Kidney glomerular epithelial cell (primary cell): Measurements from ENCODE around the gene SMARCA1.

Experiments
- DNase-seq: peaks from one replicate; lab custom pipeline; 2025; lab: John Stamatoyannopoulos, UW

The SMARCA1 gene

DNA sequence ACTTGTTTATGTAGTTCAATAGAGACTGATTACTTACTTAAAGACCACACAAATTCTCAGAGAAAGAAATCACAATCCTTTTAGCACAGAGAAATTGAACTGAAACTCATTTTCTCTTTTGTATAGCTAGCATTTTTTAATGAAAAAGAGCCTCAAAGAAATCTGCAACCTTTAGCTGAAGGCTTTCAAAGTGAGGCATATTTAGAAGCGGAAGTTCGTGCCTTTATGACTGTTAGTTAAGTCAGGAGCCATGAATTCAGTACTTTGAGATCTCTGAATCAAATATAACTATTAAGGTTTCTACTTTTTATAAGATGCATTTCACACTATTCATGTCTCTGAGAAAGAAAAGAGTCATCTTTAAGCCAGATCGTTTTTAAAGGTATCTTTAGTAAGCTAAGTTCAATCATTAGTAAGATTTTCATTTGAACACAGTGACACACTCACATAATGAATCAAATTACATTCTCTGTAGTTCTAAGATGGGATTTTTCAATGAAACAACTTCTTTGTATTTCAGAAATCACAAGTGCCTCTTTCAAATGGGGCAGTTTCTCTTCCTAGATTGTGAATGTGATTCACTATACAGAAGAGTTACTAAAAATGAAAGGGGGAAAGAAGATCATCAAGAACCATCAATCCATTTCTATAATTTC is 61.4 kb downstream of the SMARCA1 start:
- no peak for DNase-seq

DNA sequence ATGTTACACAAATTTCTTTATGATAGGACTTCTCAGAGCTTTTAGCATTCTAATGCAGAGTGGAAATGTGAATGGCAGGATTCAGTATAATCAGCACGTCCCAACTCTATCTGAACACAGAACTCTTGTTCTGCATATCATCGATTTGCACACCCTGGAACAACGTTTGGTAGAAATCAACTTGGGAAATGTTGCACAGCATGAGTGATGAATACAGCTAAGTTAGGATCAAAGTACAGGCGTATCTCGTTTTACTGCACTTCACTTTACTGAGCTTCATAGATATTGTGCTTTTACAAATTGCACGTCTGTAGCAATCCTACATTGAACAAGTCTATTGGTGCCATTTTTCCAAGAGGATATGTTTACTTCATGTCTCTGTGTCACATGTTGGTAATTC is 70.8 kb downstream of the SMARCA1 start:
- DNase-seq: no peak

DNA sequence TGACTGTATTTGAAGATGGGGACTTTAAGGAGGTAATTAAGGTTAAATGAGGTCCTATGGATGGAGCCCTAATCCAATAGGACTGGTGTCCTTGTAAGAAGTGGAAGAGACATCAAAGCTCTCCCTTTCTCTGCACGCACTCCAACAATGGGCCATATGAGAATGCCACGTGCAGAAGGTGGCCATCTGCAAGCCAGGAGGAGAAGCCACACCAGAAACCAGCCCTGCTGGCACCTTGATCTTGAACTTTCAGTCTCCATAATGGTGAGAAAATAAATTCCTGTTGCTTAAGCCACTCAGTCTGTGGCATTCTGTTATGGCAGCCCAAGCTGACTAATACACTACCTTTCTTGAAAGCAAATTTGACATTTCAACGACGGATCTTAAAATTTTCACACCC is 73.2 kb downstream of the SMARCA1 start:
- no peak for DNase-seq

DNA sequence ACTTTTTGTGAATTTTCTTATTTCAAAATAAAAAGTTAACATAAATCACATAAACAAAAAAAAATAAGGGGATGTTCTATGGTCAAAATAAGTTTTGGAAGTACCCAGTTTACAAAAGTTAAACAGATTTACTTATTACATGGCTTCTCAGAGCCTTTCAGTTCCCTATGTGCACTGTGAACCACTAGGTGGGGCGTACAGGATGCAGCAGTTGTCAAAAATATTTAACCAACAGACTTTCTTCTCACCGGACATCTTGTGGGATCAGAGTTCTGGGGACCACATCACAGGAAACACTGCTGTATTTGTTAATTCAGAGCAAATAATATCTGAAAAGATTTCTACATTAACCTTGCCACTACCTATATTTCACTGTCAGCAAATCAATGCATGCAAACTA is 74.1 kb downstream of the SMARCA1 start:
- DNase-seq: no peak

DNA sequence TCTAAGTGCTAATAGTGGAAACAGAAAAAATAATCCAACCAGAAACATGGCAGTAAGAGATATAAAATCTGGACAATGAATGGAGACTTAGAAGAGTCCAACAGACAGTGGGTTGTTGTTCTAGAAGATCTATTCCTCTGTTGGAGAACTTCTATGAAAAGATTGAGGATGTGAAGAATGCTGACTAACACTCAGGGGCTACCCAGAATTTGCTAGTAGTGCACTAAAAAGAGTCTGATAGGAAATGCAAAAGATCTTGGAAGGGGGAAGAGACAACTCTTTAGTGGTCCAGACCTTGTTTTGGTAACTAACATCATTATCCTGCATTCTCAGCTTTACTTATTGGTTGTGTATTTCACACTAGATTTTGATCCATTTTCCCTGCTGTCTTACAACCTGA is 77.9 kb downstream of the SMARCA1 start:
- no peak for DNase-seq

- no peak for DNase-seq
Observed at GRCh38 chrX:129433945-129434344, 89.3 kb downstream of the SMARCA1 start.

DNA sequence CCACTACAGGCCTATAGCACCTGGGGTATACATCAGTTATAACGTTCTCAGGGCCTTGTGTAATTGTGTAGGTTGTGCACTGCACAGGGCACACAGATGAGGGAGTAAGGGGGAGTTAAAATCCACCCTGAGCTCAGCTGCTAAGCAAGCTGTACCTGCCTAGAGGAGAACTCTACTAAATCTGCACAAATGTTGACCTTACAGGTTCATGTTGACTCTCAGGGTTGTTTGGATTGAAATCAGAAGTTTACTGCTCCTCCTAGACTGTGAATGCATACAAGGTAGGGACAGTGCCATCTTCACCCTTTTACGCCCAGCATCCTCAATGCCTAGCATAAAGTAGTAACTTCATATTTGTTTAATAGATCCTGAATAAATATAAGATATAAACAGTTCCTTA is 89.8 kb downstream of the SMARCA1 start:
- DNase-seq: no peak

DNA sequence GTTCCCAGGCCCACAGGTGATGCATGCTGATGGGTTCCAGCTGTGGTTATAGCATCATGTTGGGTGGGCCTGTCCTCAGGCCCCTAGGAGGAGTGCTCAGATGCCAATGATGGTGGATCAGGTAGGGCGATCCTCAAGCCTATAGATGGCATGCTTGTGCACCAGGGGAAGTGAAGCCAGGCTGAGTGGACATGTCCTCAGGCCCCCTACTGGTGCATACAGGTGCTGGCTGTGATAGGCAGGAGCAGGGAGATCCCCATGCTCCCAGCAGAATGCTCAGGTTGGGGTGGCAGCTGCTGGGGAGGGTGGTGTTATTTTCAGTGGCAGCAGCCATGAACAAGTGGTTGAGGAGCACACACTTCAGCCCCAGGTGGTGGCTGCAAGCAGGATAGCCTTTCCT is 96.0 kb downstream of the SMARCA1 start:
- no peak for DNase-seq

DNA sequence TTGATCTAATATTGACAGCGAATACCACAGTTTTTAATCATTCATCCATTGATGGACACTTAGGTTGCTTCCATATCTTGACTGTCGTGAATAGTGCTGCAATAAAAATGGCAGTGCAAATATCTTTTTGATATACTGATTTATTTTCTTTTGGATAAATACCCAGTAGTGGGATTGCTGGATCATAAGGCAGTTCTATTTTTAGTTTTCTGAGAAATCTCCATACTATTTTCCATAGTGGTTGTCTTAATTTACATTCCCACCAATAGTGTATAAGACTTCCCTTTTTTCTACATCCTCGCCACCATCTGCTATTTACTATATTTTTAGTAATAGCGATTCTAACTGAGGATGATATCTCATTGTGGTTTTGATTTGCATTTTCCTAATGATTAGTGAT is 100.1 kb downstream of the SMARCA1 start:
- no peak for DNase-seq

GRCh38 chrX:129404670-129405008 is 118.7 kb downstream of the SMARCA1 start:
- DNase-seq: no peak

- DNase-seq: no peak
Observed at GRCh38 chrX:129403974-129404669, 119.2 kb downstream of the SMARCA1 start.
